ENCODE measurements around the gene XPR1.

Gene XPR1

DNA sequence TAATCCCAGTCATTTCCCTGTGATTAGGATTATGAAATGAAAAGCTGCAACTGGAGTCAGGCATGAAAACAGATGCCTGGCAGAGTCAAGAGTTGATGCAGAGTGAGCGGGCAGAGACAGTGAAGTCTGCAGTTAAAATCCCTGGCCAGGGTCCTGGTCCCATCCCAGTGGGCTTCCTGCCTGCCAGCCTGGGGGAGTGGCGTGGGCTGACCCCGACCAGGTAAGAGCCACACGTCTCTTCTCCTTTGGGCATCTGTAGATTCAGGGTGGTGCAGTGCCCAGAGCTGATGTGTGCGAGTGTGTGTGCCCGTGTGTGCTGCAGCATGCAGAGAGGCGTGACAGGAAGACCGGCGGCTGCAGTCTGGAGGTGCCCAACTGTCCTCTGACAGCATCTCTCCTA, 274.7 kb downstream of the XPR1 start:
- TF ChIP-seq CTCF (IDR thresholded peaks at IDR 0.05; ENCODE audit: low read length, missing control alignments), result no peak
- no peak overlapping the region for H3K4me3 ChIP-seq (replicated peaks; ENCODE audit: low read depth, low read length)
- no peak for DNase-seq (ENCODE audit: low read depth)

- no peak overlapping the region for H3K4me3 ChIP-seq (replicated peaks; ENCODE audit: low read depth, low read length)
- no peak for TF ChIP-seq CTCF (IDR thresholded peaks at IDR 0.05; ENCODE audit: low read length, missing control alignments)
- DNase-seq (ENCODE audit: low read depth), result no peak
These were observed 275.7 kb downstream of the XPR1 start for GRCh38 chr1:180907313-180908055.

GRCh38 chr1:180908074-180908765, 276.4 kb downstream of the XPR1 start:
- no peak for DNase-seq (ENCODE audit: low read depth)
- no peak overlapping the region for H3K4me3 ChIP-seq (replicated peaks; ENCODE audit: low read depth, low read length)
- no peak for TF ChIP-seq CTCF (IDR thresholded peaks at IDR 0.05; ENCODE audit: low read length, missing control alignments)

GRCh38 chr1:180909005-180909414, 277.2 kb downstream of the XPR1 start:
- no peak for DNase-seq (ENCODE audit: low read depth)
- TF ChIP-seq CTCF (IDR thresholded peaks at IDR 0.05; ENCODE audit: low read length, missing control alignments), result no peak

GRCh38 chr1:180909462-180909976, 277.7 kb downstream of the XPR1 start:
- TF ChIP-seq CTCF (IDR thresholded peaks at IDR 0.05; ENCODE audit: low read length, missing control alignments), result no peak
- DNase-seq (ENCODE audit: low read depth), result no peak
- no peak overlapping the region for H3K4me3 ChIP-seq (replicated peaks; ENCODE audit: low read depth, low read length)

More at GRCh38 chr1:180909005-180909414, 277.2 kb downstream of the XPR1 start:
- no peak overlapping the region for H3K4me3 ChIP-seq (replicated peaks; ENCODE audit: low read depth, low read length)

DNA sequence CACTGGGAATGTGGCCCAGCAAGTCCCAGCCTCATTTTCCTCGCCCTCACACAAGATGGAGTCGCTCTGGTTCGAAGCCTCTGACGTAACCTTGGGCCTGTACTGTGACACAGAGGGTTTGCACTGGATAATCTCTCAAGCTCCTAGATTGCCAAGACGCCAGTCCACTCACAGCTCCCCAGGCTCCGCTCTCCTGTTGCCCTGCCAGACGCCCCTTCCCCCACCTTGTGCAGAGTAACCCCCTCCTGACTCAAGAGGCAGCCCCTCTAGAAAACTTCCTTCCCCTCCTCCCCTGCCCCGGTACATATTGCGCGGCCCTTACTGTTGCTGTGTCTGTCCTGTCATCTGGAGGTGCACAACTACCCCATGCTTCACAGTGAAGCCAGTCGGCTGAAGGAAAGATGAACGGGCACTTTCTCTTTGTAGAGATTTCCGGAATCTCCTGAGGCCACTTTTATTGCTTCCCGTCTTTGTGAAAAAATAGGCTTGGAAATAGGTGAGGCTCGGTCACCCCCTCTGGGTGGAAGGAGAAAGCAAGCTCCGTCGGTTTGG, 279.9 kb downstream of the XPR1 start:
- peak; percentile 15 for DNase-seq (ENCODE audit: low read depth)
- TF ChIP-seq CTCF (IDR thresholded peaks at IDR 0.05; ENCODE audit: low read length, missing control alignments), result no peak
- H3K4me3 ChIP-seq (replicated peaks; ENCODE audit: low read depth, low read length), result peak overlapping the region; percentile 55

All from fibroblast of pulmonary artery (primary cell).